ENCODE data around the gene SPATA2L. TPM values are rescaled to one million over a fixed set of nuclear protein-coding genes. Genes with fewer than 3 reads are reported as not detected.

The SPATA2L gene
- 1 to 10 TPM; 6.9 to 8.1 TPM for total RNA-seq
- polyA plus RNA-seq, result 1 to 10 TPM; 3.5 to 6.4 (median 5.4) TPM
- total RNA-seq, result 11.7 to 29.2 (median 16.5) reads per million in 6 experiments

GRCh38 chr16:89701425-89702406, at the start of gene SPATA2L:
SPATA2L (minus strand) TSS chr16:89701705; CDS start chr16:89701232, 473 bp downstream.
- Mint-ChIP-seq H3K27ac (peak within 1 kb of the TSS; percentile 60 to 95 (median 90)), H3K4me3 (peak within 1 kb of the TSS; percentile 71 to 87 (median 79)), H3K27me3 (no peaks in the 10 kb centered on the region), H3K4me1 (peaks cover 8 to 37% (median 25%) of the 10 kb centered on the region in 4 donors), H3K9me3 (no peaks in the 10 kb centered on the region), H3K36me3 (no peaks in the 10 kb centered on the region)
- DNase-seq, result peak; percentile 96 to 100 (median 98)
- POLR2A ChIA-PET, result interaction anchor here (0.6 to 17.7 kb wide), 17 partner anchors 9 to 270 kb away, joined by 3 to 262 read pairs (median 5); partner anchors contain the start of genes CDK10, CHMP1A, SPATA33 and TCF25
- ATAC-seq, result peak; percentile 77

GRCh38 chr16:89749637-89750036, 48.1 kb upstream of the SPATA2L start:
- ATAC-seq (no peak), DNase-seq (no peak)
- Mint-ChIP-seq H3K4me1 (peaks cover 8 to 44% (median 19%) of the 10 kb centered on the region in 4 donors), H3K27ac (peak overlapping the region in 4 of 10 donors; percentile 37 to 78 (median 68)), H3K9me3 (no peaks in the 10 kb centered on the region), H3K4me3 (no peak overlapping the region), H3K27me3 (no peaks in the 10 kb centered on the region), H3K36me3 (no peaks in the 10 kb centered on the region)
- POLR2A ChIA-PET, result interaction anchor here (0.8 to 7.2 kb wide), 4 partner anchors 8 to 26 kb away, joined by 3 to 31 read pairs (median 4); no protein-coding TSS in a partner anchor

GRCh38 chr16:89748921-89749320, 47.4 kb upstream of the SPATA2L start:
- DNase-seq (no peak), ATAC-seq (no peak)
- Mint-ChIP-seq H3K36me3 (no peaks in the 10 kb centered on the region), H3K4me1 (peaks cover 8 to 49% (median 21%) of the 10 kb centered on the region in 4 donors), H3K9me3 (no peaks in the 10 kb centered on the region), H3K4me3 (no peak overlapping the region), H3K27ac (peak overlapping the region in 2 of 10 donors; percentile 36 to 46), H3K27me3 (no peaks in the 10 kb centered on the region)
- POLR2A ChIA-PET, result interaction anchor here (7.2 kb wide), 1 partner anchor 25 kb away, joined by 31 read pairs; no protein-coding TSS in a partner anchor

- no peaks in the 10 kb centered on the region for H3K9me3 Mint-ChIP-seq
- DNase-seq (no peak), ATAC-seq (no peak)
- no peak overlapping the region for H3K4me3 Mint-ChIP-seq
- H3K4me1 Mint-ChIP-seq, result peaks cover 5 to 54% (median 20%) of the 10 kb centered on the region in 4 donors
- H3K27me3 Mint-ChIP-seq, result no peaks in the 10 kb centered on the region
- no peaks in the 10 kb centered on the region for H3K36me3 Mint-ChIP-seq
- POLR2A ChIA-PET, result interaction anchor here (1.1 to 7.2 kb wide), 3 partner anchors 11 to 28 kb away, joined by 3 to 31 read pairs (median 3); partner anchors contain the start of gene VPS9D1
- H3K27ac Mint-ChIP-seq, result peak overlapping the region in 3 of 10 donors; percentile 10 to 27 (median 22)
These were observed 46.6 kb upstream of the SPATA2L start for GRCh38 chr16:89748076-89748475.

GRCh38 chr16:89746043-89746442, 44.5 kb upstream of the SPATA2L start:
- DNase-seq, result no peak
- Mint-ChIP-seq H3K4me1 (peaks cover 4 to 59% (median 20%) of the 10 kb centered on the region in 4 donors), H3K4me3 (peak overlapping the region in 1 of 10 donors; percentile 62), H3K27me3 (no peaks in the 10 kb centered on the region), H3K27ac (peak overlapping the region in 5 of 10 donors; percentile 46 to 85 (median 59)), H3K9me3 (no peaks in the 10 kb centered on the region), H3K36me3 (peaks cover 0 to 3% (median 0%) of the 10 kb centered on the region in 3 donors)
- ATAC-seq, result no peak
- POLR2A ChIA-PET, result interaction anchor here (0.5 to 14.8 kb wide), 6 partner anchors 13 to 40 kb away, joined by 3 to 235 read pairs (median 4); no protein-coding TSS in a partner anchor

GRCh38 chr16:89744813-89745212, 43.3 kb upstream of the SPATA2L start:
- no peak for DNase-seq
- Mint-ChIP-seq H3K27ac (peak overlapping the region in 8 of 10 donors; percentile 15 to 83 (median 56)), H3K9me3 (no peaks in the 10 kb centered on the region), H3K27me3 (no peaks in the 10 kb centered on the region), H3K4me3 (peak overlapping the region in 1 of 10 donors; percentile 38), H3K4me1 (peaks cover 6 to 62% (median 17%) of the 10 kb centered on the region in 4 donors), H3K36me3 (peaks cover 0 to 16% (median 2%) of the 10 kb centered on the region in 3 donors)
- POLR2A ChIA-PET, result interaction anchor here (0.6 to 14.8 kb wide), 5 partner anchors 17 to 160 kb away, joined by 3 to 235 read pairs (median 3); no protein-coding TSS in a partner anchor
- ATAC-seq, result no peak

- Mint-ChIP-seq H3K4me1 (peaks cover 4 to 72% (median 19%) of the 10 kb centered on the region in 4 donors), H3K9me3 (no peaks in the 10 kb centered on the region), H3K27me3 (no peaks in the 10 kb centered on the region), H3K36me3 (peaks cover 0 to 34% (median 12%) of the 10 kb centered on the region in 3 donors), H3K4me3 (peak overlapping the region in 1 of 10 donors; percentile 45), H3K27ac (peak overlapping the region in 9 of 10 donors; percentile 67 to 88 (median 81))
- DNase-seq, result no peak
- POLR2A ChIA-PET, result interaction anchor here (0.7 to 14.8 kb wide), 12 partner anchors 11 to 174 kb away, joined by 3 to 235 read pairs (median 9); partner anchors contain the start of genes TCF25, VPS9D1 and ZNF276
- ATAC-seq, result no peak
These were observed 41.4 kb upstream of the SPATA2L start for GRCh38 chr16:89742948-89743347.

GRCh38 chr16:89741342-89742014, 40.0 kb upstream of the SPATA2L start:
- no peak for DNase-seq
- no peak overlapping the region for H3K4me3 Mint-ChIP-seq
- H3K36me3 Mint-ChIP-seq, result peaks cover 0 to 46% (median 23%) of the 10 kb centered on the region in 3 donors
- H3K27ac Mint-ChIP-seq, result peak overlapping the region; percentile 43 to 92 (median 68)
- no peaks in the 10 kb centered on the region for H3K27me3 Mint-ChIP-seq
- POLR2A ChIA-PET, result interaction anchor here (0.6 to 14.8 kb wide), 11 partner anchors 9 to 207 kb away, joined by 3 to 235 read pairs (median 10); partner anchors contain the start of genes CDK10, VPS9D1 and ZNF276
- peaks cover 8 to 73% (median 30%) of the 10 kb centered on the region in 4 donors for H3K4me1 Mint-ChIP-seq
- peak in 1 of 2 donors; percentile 9 for ATAC-seq
- no peaks in the 10 kb centered on the region for H3K9me3 Mint-ChIP-seq

GRCh38 chr16:89739383-89739782, 37.9 kb upstream of the SPATA2L start:
- ATAC-seq (no peak), DNase-seq (no peak)
- Mint-ChIP-seq H3K9me3 (no peaks in the 10 kb centered on the region), H3K27ac (peak overlapping the region in 5 of 10 donors; percentile 9 to 63 (median 53)), H3K4me3 (peak overlapping the region in 1 of 10 donors; percentile 2), H3K4me1 (peaks cover 11 to 77% (median 33%) of the 10 kb centered on the region in 4 donors), H3K36me3 (peaks cover 0 to 67% (median 31%) of the 10 kb centered on the region in 3 donors), H3K27me3 (no peaks in the 10 kb centered on the region)
- POLR2A ChIA-PET, result interaction anchor here (1.1 to 14.8 kb wide), 6 partner anchors 11 to 47 kb away, joined by 3 to 235 read pairs (median 6); partner anchors contain the start of genes VPS9D1 and ZNF276

GRCh38 chr16:89738538-89739317, 37.2 kb upstream of the SPATA2L start:
- peaks cover 13 to 76% (median 33%) of the 10 kb centered on the region in 4 donors for H3K4me1 Mint-ChIP-seq
- no peak for DNase-seq

GRCh38 chr16:89738072-89738377, 36.5 kb upstream of the SPATA2L start:
- H3K27me3 Mint-ChIP-seq, result no peaks in the 10 kb centered on the region
- H3K4me1 Mint-ChIP-seq, result peaks cover 14 to 75% (median 32%) of the 10 kb centered on the region in 4 donors
- DNase-seq (no peak), ATAC-seq (no peak)
- H3K9me3 Mint-ChIP-seq, result no peaks in the 10 kb centered on the region
- peak overlapping the region in 3 of 10 donors; percentile 41 to 77 (median 62) for H3K4me3 Mint-ChIP-seq
- H3K36me3 Mint-ChIP-seq, result peaks cover 0 to 81% (median 39%) of the 10 kb centered on the region in 3 donors
- peak overlapping the region in 8 of 10 donors; percentile 60 to 92 (median 81) for H3K27ac Mint-ChIP-seq
- POLR2A ChIA-PET, result interaction anchor here (0.9 to 14.8 kb wide), 8 partner anchors 12 to 128 kb away, joined by 3 to 235 read pairs (median 4); no protein-coding TSS in a partner anchor

More at GRCh38 chr16:89738538-89739317, 37.2 kb upstream of the SPATA2L start:
- peak overlapping the region in 4 of 10 donors; percentile 41 to 86 (median 48) for H3K27ac Mint-ChIP-seq
- no peaks in the 10 kb centered on the region for H3K27me3 Mint-ChIP-seq
- H3K4me3 Mint-ChIP-seq, result peak overlapping the region in 3 of 10 donors; percentile 2 to 55 (median 10)
- POLR2A ChIA-PET, result interaction anchor here (0.6 to 14.8 kb wide), 9 partner anchors 11 to 135 kb away, joined by 3 to 235 read pairs (median 5); partner anchors contain the start of genes TCF25, VPS9D1 and ZNF276
- peaks cover 0 to 74% (median 36%) of the 10 kb centered on the region in 3 donors for H3K36me3 Mint-ChIP-seq
- no peak for ATAC-seq
- no peaks in the 10 kb centered on the region for H3K9me3 Mint-ChIP-seq

Measured in naive thymus-derived CD8-positive, alpha-beta T cell (primary cell).